ENCODE data around the gene FLRT3. TPM values are rescaled to one million over a fixed set of nuclear protein-coding genes. Genes with fewer than 3 reads are reported as not detected.

The FLRT3 gene
- total RNA-seq, 1 experiment from 2014 or later = 2.1 TPM

GRCh38 chr20:14335052-14335451 is 2.4 kb downstream of the FLRT3 start:
- H3T11ph ChIP-seq (ENCODE audit: low read length) = no peak overlapping the region
- H3K4me1 Mint-ChIP-seq = peaks cover 44 to 46% of the 10 kb centered on the region in 2 experiments
- H2BK20ac ChIP-seq (ENCODE audit: low read depth, low read length, poor library complexity, severe bottlenecking) = no peak overlapping the region
- no peaks in the 10 kb centered on the region for H3K27me3 ChIP-seq (ENCODE audit: insufficient read depth, low read length)
- H3K4me2 ChIP-seq (ENCODE audit: insufficient read depth, insufficient read length, low read length) = no peak overlapping the region
- H3K9ac ChIP-seq (ENCODE audit: extremely low read depth, insufficient read length, low read length) = no peak overlapping the region
- no peaks in the 10 kb centered on the region for H3K79me2 ChIP-seq (ENCODE audit: insufficient read depth, low read length)
- no peak overlapping the region for H4K5ac ChIP-seq (ENCODE audit: insufficient read length, low read depth, low read length)
- TF ChIP-seq, protein P1, sequence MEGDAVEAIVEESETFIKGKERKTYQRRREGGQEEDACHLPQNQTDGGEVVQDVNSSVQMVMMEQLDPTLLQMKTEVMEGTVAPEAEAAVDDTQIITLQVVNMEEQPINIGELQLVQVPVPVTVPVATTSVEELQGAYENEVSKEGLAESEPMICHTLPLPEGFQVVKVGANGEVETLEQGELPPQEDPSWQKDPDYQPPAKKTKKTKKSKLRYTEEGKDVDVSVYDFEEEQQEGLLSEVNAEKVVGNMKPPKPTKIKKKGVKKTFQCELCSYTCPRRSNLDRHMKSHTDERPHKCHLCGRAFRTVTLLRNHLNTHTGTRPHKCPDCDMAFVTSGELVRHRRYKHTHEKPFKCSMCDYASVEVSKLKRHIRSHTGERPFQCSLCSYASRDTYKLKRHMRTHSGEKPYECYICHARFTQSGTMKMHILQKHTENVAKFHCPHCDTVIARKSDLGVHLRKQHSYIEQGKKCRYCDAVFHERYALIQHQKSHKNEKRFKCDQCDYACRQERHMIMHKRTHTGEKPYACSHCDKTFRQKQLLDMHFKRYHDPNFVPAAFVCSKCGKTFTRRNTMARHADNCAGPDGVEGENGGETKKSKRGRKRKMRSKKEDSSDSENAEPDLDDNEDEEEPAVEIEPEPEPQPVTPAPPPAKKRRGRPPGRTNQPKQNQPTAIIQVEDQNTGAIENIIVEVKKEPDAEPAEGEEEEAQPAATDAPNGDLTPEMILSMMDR (conservative IDR thresholded peaks at IDR 0.05) = no peak
- no peak overlapping the region for H4K8ac ChIP-seq (replicated peaks; ENCODE audit: insufficient read length, low read depth, low read length)
- no peak overlapping the region for H4K91ac ChIP-seq (ENCODE audit: insufficient read length, low read depth, low read length)
- H3K9me3 ChIP-seq (ENCODE audit: control insufficient read depth, low read depth, low read length) = no peaks in the 10 kb centered on the region
- H3K27me3 Mint-ChIP-seq (ENCODE audit: low read depth) = no peaks in the 10 kb centered on the region; the same call in 1 of the 2 replicates
- 0 out of 2 replicates have a peak, but pooled peaks cover 4% of the 10 kb centered on the region for H3K4me1 ChIP-seq (ENCODE audit: insufficient read depth, low read length)
- H3K79me1 ChIP-seq (ENCODE audit: insufficient read depth, low read depth, low read length, poor library complexity, severe bottlenecking) = no peaks in the 10 kb centered on the region
- no peak overlapping the region for H3K23ac ChIP-seq (ENCODE audit: insufficient read length, low read depth, low read length)
- H2AK5ac ChIP-seq (ENCODE audit: insufficient read length, low read length) = no peak overlapping the region
- no peak overlapping the region for H3K18ac ChIP-seq (ENCODE audit: insufficient read length, low read depth, low read length)
- no peak overlapping the region for H3K56ac ChIP-seq (ENCODE audit: insufficient read length, low read depth, low read length)
- no peak overlapping the region for H2AFZ ChIP-seq (ENCODE audit: low read length)
- H3K14ac ChIP-seq (ENCODE audit: insufficient read depth, low read length) = no peak overlapping the region
- no peak for DNase-seq
- no peak overlapping the region for H2BK12ac ChIP-seq (ENCODE audit: insufficient read length, low read depth, low read length)
- H3K23me2 ChIP-seq (ENCODE audit: insufficient read length, low read depth, low read length, poor library complexity, severe bottlenecking) = peaks cover 4% of the 10 kb centered on the region
- no peak overlapping the region for H2BK5ac ChIP-seq (ENCODE audit: insufficient read length, low read length)
- H3K36me3 Mint-ChIP-seq (ENCODE audit: insufficient read depth in 1 of 3, low read depth in 3 of 3) = no peaks in the 10 kb centered on the region
- H3K27ac Mint-ChIP-seq = no peak overlapping the region
- no peaks in the 10 kb centered on the region; a peak in 1 of 5 replicates for H3K9me3 Mint-ChIP-seq
- no peaks in the 10 kb centered on the region for H4K20me1 ChIP-seq (ENCODE audit: control insufficient read depth, insufficient read depth, insufficient read length)
- no peak overlapping the region for H2BK120ac ChIP-seq (ENCODE audit: low read depth, low read length, poor library complexity, severe bottlenecking)
- no peak overlapping the region for H3K27ac ChIP-seq (ENCODE audit: insufficient read length, low read depth, low read length)
- no peak overlapping the region for H2BK15ac ChIP-seq (ENCODE audit: low read depth, low read length)
- no peak overlapping the region for H3K4me3 Mint-ChIP-seq
- no peak overlapping the region for H3K4ac ChIP-seq (ENCODE audit: low read depth, low read length)
